IPS-NIHi7 (cell line): ENCODE data around the gene MAP1LC3B2.
"Not testable (repeated sequence)": the region's sequence is repeated elsewhere in the genome, so short reads cannot be mapped to it uniquely, and the experiment has no call there.

Source experiments
- DNase-seq: peaks from one replicate; pipeline ENCODE4 v3.0.0; 2012; ENCODE audit warnings: mixed read lengths; ENCODE audit errors: extremely low spot score

Gene MAP1LC3B2

GRCh38 chr12:116558280-116559161 is 660 bp upstream of the MAP1LC3B2 start:
- DNase-seq, result no peak

- no peak for DNase-seq
Observed at GRCh38 chr12:116561181-116561821, 2.1 kb downstream of the MAP1LC3B2 start.

- DNase-seq, result no peak
Observed at GRCh38 chr12:116562090-116562489, 2.9 kb downstream of the MAP1LC3B2 start.

GRCh38 chr12:116563262-116563661 is 4.1 kb downstream of the MAP1LC3B2 start:
- no peak for DNase-seq

GRCh38 chr12:116564080-116564479 is 4.9 kb downstream of the MAP1LC3B2 start:
- no peak for DNase-seq

- DNase-seq, result not testable (repeated sequence)
Observed at GRCh38 chr12:116565221-116565620, 6.0 kb downstream of the MAP1LC3B2 start.

GRCh38 chr12:116565963-116566362 is 6.8 kb downstream of the MAP1LC3B2 start:
- DNase-seq, result no peak

GRCh38 chr12:116568203-116568602 is 9.0 kb downstream of the MAP1LC3B2 start:
- DNase-seq, result no peak

GRCh38 chr12:116571089-116571488 is 11.9 kb downstream of the MAP1LC3B2 start:
- DNase-seq, result no peak

GRCh38 chr12:116573776-116574175 is 14.6 kb downstream of the MAP1LC3B2 start:
- no peak for DNase-seq

GRCh38 chr12:116575754-116576153 is 16.6 kb downstream of the MAP1LC3B2 start:
- DNase-seq, result not testable (repeated sequence)

GRCh38 chr12:116577154-116577561 is 18.0 kb downstream of the MAP1LC3B2 start:
- no peak for DNase-seq

GRCh38 chr12:116578051-116578450 is 18.9 kb downstream of the MAP1LC3B2 start:
- no peak for DNase-seq

GRCh38 chr12:116582610-116583009 is 23.4 kb downstream of the MAP1LC3B2 start:
- DNase-seq, result no peak

- DNase-seq, result no peak
Observed at GRCh38 chr12:116583129-116583694, 24.0 kb downstream of the MAP1LC3B2 start.

- no peak for DNase-seq
Observed at GRCh38 chr12:116587270-116587669, 28.1 kb downstream of the MAP1LC3B2 start.

- no peak for DNase-seq
Observed at GRCh38 chr12:116588390-116589028, 29.3 kb downstream of the MAP1LC3B2 start.

GRCh38 chr12:116589581-116589980 is 30.4 kb downstream of the MAP1LC3B2 start:
- no peak for DNase-seq

- DNase-seq, result no peak
Observed at GRCh38 chr12:116590561-116590960, 31.4 kb downstream of the MAP1LC3B2 start.

- DNase-seq, result no peak
Observed at GRCh38 chr12:116591855-116592637, 32.9 kb downstream of the MAP1LC3B2 start.

GRCh38 chr12:116592731-116593130 is 33.5 kb downstream of the MAP1LC3B2 start:
- DNase-seq, result no peak
